Measurements from ENCODE around the gene RNF130. TPM values are rescaled to one million over a fixed set of nuclear protein-coding genes. Genes with fewer than 3 reads are reported as not detected.
A peak's percentile ranks its signal among the peaks of the same experiment; 100 is the strongest.

The RNF130 gene
- total and polyA plus RNA-seq, 8 donors, result 61.0 to 125 (median 70.7) TPM

GRCh38 chr5:179974946-179975712, 96.4 kb downstream of the RNF130 start:
- DNase-seq (peak in 1 of 4 donors; percentile 31), ATAC-seq (peak; percentile 76)

GRCh38 chr5:179974246-179974945, 97.2 kb downstream of the RNF130 start:
- DNase-seq (no peak), ATAC-seq (no peak)
- intact Hi-C loops (cut with DNase I), result no loop called here
- no peak overlapping the region for H3K4me3 ChIP-seq
- TF ChIP-seq CTCF (IDR thresholded peaks at IDR 0.05), result no peak
- H3K4me1 ChIP-seq, result peaks cover 4 to 19% of the 10 kb centered on the region in 2 donors
- no peaks in the 10 kb centered on the region for H3K9me3 ChIP-seq
- no peaks in the 10 kb centered on the region for H3K27me3 ChIP-seq
- no peak overlapping the region for H3K27ac ChIP-seq
- peaks cover 0 to 70% of the 10 kb centered on the region in 2 donors for H3K36me3 ChIP-seq

More at GRCh38 chr5:179974946-179975712, 96.4 kb downstream of the RNF130 start:
- peak; percentile 20 to 38 for TF ChIP-seq CTCF (IDR thresholded peaks at IDR 0.05)
- intact Hi-C loops (cut with DNase I), result no loop called here
- Histone ChIP-seq H3K36me3 (peaks cover 0 to 71% of the 10 kb centered on the region in 2 donors), H3K4me3 (no peak overlapping the region), H3K4me1 (peaks cover 4 to 19% of the 10 kb centered on the region in 2 donors), H3K27ac (no peak overlapping the region), H3K27me3 (no peaks in the 10 kb centered on the region), H3K9me3 (no peaks in the 10 kb centered on the region)

GRCh38 chr5:179973391-179973790, 98.2 kb downstream of the RNF130 start:
- H3K36me3 ChIP-seq, result peaks cover 0 to 70% of the 10 kb centered on the region in 2 donors
- no peak for ATAC-seq

GRCh38 chr5:179969110-179969509, 102.4 kb downstream of the RNF130 start:
- DNase-seq (no peak), ATAC-seq (no peak)
- no peak overlapping the region for H3K27ac ChIP-seq
- intact Hi-C loops (cut with DNase I), result no loop called here
- H3K4me3 ChIP-seq, result no peak overlapping the region
- H3K9me3 ChIP-seq, result no peaks in the 10 kb centered on the region
- peaks cover 4 to 19% of the 10 kb centered on the region in 2 donors for H3K4me1 ChIP-seq
- no peak for TF ChIP-seq CTCF (IDR thresholded peaks at IDR 0.05)
- H3K27me3 ChIP-seq, result no peaks in the 10 kb centered on the region
- H3K36me3 ChIP-seq, result peaks cover 0 to 68% of the 10 kb centered on the region in 2 donors

More at GRCh38 chr5:179973391-179973790, 98.2 kb downstream of the RNF130 start:
- no peak overlapping the region for H3K4me3 ChIP-seq
- no peaks in the 10 kb centered on the region for H3K27me3 ChIP-seq
- intact Hi-C loops (cut with DNase I), result no loop called here
- H3K9me3 ChIP-seq, result no peaks in the 10 kb centered on the region
- no peak for DNase-seq
- H3K4me1 ChIP-seq, result peaks cover 4 to 19% of the 10 kb centered on the region in 2 donors
- no peak overlapping the region for H3K27ac ChIP-seq
- TF ChIP-seq CTCF (IDR thresholded peaks at IDR 0.05), result no peak

GRCh38 chr5:179967489-179967888, 104.1 kb downstream of the RNF130 start:
- DNase-seq, result no peak
- intact Hi-C loops (cut with DNase I), result no loop called here
- H3K36me3 ChIP-seq, result peaks cover 0 to 73% of the 10 kb centered on the region in 2 donors
- no peak overlapping the region for H3K27ac ChIP-seq
- no peak overlapping the region for H3K4me3 ChIP-seq
- no peaks in the 10 kb centered on the region for H3K27me3 ChIP-seq
- no peak for ATAC-seq
- no peak for TF ChIP-seq CTCF (IDR thresholded peaks at IDR 0.05)
- peaks cover 4 to 19% of the 10 kb centered on the region in 2 donors for H3K4me1 ChIP-seq
- H3K9me3 ChIP-seq, result no peaks in the 10 kb centered on the region

Measured in left lung (tissue), 10 donors.